ENCODE results near the gene MLEC. TPM values are rescaled to one million over a fixed set of nuclear protein-coding genes. Genes with fewer than 3 reads are reported as not detected.

MLEC gene
- total RNA-seq, 2 experiments from 2014 or later = 64.5 to 76.1 TPM

DNA sequence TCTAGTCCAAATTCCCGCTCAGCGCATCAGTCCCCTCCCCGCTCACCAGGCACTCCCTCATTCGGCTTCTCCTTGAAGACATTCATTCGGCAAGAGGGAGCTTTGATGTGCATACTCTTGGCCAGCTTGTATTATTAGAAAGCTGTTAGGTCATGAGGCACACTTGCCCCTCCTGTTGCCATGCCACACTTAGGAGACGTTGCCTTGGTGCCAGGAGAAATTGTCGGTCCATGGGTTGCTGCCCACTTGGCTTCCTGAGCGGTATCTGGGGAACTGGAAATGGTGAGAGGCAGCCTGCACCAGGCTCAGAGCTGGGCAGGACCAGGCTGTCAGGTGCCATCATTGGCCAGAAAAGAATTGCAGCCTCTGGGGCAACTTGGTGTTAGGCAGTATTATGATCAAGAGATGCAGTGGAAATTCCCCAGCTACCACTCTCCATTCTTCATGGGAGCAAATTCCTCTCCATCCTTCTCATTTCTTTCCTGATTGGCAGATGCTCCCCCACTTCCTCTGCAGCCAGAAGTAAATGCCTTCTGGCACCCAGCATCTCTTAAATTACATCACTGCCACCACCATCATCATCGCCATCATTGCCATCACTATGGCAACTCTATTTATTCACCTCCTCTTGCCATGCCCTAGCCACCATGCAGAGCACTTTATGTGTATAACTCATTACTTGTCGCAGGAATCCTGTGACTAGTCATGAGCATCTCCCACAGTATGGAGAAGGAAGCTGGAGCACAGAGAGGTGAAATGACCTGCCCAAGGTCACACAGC is 34.1 kb upstream of the MLEC start:
- H3K36me3 Mint-ChIP-seq = no peaks in the 10 kb centered on the region
- ATAC-seq (ENCODE audit: low read depth) (no peak), DNase-seq (no peak)
- H3K27me3 Mint-ChIP-seq = peaks cover 44% of the 10 kb centered on the region
- no peak overlapping the region for H3K4me3 Mint-ChIP-seq
- H3K9me3 Mint-ChIP-seq = no peaks in the 10 kb centered on the region
- POLR2A ChIA-PET = no interaction called here
- H3K4me1 Mint-ChIP-seq = peaks cover 13% of the 10 kb centered on the region
- no peak overlapping the region for H3K27ac Mint-ChIP-seq

DNA sequence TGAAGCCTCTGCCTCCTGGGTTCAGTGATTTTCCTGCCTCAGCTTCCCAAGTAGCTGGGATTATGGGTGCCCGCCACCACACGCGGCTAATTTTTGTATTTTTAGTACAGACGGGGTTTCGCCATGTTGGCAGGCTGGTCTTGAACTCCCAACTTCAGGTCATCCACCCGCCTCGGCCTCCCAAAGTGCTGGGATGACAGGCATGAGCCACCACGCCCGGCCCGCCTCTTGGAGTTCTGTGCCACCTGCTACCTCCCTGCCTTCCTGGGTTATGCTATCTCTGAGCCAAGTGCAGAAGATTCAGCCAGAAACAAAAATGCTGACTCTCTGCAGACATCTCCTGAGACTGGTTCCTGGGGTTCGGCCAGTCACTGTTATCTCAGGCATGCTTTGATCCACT is 33.3 kb upstream of the MLEC start:
- H3K9me3 Mint-ChIP-seq = no peaks in the 10 kb centered on the region
- H3K27ac Mint-ChIP-seq = no peak overlapping the region
- ATAC-seq (ENCODE audit: low read depth) (no peak), DNase-seq (no peak)
- no peaks in the 10 kb centered on the region for H3K36me3 Mint-ChIP-seq
- POLR2A ChIA-PET = no interaction called here
- H3K4me3 Mint-ChIP-seq = no peak overlapping the region
- H3K27me3 Mint-ChIP-seq = peaks cover 37% of the 10 kb centered on the region
- H3K4me1 Mint-ChIP-seq = peaks cover 13% of the 10 kb centered on the region

DNA sequence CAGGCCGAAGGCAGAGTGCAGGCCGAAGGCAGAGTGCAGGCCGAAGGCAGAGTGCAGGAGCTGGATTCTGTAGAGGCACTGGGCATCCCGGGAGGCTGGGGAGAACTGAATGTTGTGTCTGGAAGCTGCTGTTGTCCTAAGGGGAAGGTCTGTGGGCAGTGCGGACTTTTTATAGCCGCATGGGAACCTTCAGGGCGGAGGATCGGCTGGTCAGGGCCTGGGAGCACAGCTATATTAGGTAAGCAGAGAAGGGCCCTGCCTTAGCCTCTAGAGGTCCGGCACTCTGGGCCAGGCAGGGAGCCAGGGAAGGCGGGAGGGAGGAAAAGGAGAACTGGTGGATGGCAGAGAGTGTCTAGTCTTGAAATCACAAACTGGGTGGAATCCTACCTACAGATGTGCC is 32.3 kb upstream of the MLEC start:
- POLR2A ChIA-PET = no interaction called here
- no peak overlapping the region for H3K4me3 Mint-ChIP-seq
- no peak overlapping the region for H3K27ac Mint-ChIP-seq

DNA sequence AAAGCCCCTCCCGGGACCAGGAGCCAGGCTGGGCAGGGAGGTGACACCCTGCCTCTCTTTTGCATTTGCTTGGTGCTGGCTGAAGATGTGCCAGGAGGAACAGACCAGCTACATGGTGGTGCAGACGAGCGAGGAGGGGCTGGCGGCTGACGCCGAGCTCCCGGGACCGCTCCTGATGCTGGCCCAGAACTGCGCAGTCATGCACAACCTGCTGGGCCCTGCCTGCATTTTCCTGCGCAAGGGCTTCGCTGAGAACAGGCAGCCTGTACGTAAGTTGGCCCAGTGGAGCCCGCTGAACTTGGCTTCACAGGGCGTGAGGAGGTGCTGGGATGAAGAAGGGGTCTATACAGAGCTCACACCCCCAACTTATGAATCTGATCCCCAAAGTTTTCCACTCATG is 30.9 kb upstream of the MLEC start:
- Mint-ChIP-seq H3K27me3 (peaks cover 14% of the 10 kb centered on the region), H3K4me1 (no peaks in the 10 kb centered on the region), H3K27ac (no peak overlapping the region), H3K4me3 (no peak overlapping the region), H3K9me3 (no peaks in the 10 kb centered on the region), H3K36me3 (no peaks in the 10 kb centered on the region)
- ATAC-seq (ENCODE audit: low read depth) (no peak), DNase-seq (no peak)
- POLR2A ChIA-PET = no interaction called here

More for the DNA sequence above, 32.3 kb upstream of the MLEC start:
- Mint-ChIP-seq H3K4me1 (peaks cover 3% of the 10 kb centered on the region), H3K27me3 (peaks cover 27% of the 10 kb centered on the region), H3K36me3 (no peaks in the 10 kb centered on the region), H3K9me3 (no peaks in the 10 kb centered on the region)
- DNase-seq (no peak), ATAC-seq (ENCODE audit: low read depth) (no peak)

DNA sequence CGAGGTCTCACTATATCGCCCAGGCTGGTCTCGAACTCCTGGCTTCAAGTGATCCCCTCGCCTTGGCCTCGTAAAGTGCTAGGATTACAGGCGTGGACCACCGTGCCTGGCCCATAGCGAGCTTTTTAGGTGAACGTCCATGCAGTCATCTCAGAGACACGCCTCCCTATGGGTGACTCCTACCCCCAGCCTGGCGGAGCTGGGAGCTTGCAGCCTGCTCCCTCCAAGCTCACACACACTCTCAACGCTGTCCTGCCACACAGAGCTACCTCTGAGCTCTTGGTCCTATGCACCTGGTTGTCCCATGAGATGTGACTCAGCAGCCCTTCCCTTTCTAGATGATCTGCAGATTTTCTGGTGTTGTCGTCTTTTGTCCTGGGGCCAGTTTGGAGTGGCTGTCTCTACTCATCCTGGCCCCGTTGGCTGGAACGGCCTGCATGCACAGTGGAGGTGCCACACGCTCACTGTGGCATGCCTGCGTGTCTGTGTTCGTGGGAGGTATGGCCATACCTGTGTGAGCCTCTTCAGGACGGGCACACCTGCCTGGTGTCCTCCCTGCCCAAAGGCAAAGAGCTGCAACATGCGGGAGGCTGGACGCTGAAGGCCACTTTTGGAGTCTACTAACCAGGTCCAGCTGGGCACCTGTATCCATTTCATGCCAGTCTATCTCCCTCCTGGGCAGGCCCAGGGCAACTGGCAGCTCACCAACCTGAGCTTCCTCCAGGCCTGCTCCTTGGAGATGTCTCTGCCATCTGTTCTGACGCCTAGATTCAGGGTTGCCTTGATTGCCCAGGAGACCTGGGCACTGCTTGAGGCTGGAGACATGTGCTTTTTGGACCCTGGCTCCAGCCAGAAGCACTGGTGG is 28.4 kb upstream of the MLEC start:
- POLR2A ChIA-PET = interaction anchor here (0.6 kb wide), 1 partner anchor 14 kb away, joined by 3 read pairs; no protein-coding TSS in a partner anchor
- Mint-ChIP-seq H3K4me1 (no peaks in the 10 kb centered on the region), H3K4me3 (no peak overlapping the region), H3K9me3 (no peaks in the 10 kb centered on the region), H3K27me3 (peaks cover under 1% of the 10 kb centered on the region), H3K36me3 (no peaks in the 10 kb centered on the region), H3K27ac (no peak overlapping the region)
- ATAC-seq (ENCODE audit: low read depth) (no peak), DNase-seq (no peak)

DNA sequence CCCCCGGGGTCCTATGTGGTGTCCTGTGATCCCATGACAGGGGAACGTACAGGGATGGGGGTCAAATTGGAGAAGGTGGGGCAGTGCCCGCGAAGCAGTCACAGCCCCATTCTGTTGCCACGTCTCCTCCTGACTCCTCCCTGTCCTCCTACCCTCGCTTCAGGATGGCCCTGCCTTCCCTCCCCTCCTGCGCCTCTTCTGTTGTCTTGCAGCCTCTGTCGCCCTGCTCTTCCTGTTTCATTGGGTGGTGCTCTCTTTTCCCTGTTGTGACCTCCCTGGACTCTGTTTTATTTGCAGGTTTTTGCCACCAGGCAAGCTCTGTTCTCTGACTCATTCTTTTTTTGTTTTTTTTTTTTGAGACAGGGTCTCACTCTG is 27.8 kb upstream of the MLEC start:
- no peaks in the 10 kb centered on the region for H3K36me3 Mint-ChIP-seq
- no peak for ATAC-seq (ENCODE audit: low read depth)
- DNase-seq = no peak
- no peak overlapping the region for H3K4me3 Mint-ChIP-seq
- POLR2A ChIA-PET = interaction anchor here (0.6 kb wide), 1 partner anchor 15 kb away, joined by 3 read pairs; no protein-coding TSS in a partner anchor
- H3K4me1 Mint-ChIP-seq = no peaks in the 10 kb centered on the region
- no peaks in the 10 kb centered on the region for H3K9me3 Mint-ChIP-seq
- no peak overlapping the region for H3K27ac Mint-ChIP-seq
- no peaks in the 10 kb centered on the region for H3K27me3 Mint-ChIP-seq

DNA sequence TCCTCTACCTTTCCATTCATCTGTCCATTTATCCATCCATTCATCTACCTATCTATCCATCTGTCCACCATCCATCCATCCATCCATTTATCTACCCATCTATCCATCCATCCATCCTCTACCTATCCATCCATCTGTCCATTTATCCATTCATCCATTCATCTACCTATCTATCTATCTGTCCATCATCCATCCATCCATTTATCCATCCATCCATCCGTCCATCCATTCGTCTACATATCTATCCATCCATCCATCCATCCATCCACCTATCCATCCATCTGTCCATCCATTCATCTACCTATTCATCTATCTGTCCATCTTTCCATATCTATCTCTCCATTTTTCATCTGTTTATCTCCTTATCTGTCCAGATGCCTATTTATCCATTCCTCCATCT is 25.5 kb upstream of the MLEC start:
- POLR2A ChIA-PET = no interaction called here
- H3K4me3 Mint-ChIP-seq = no peak overlapping the region
- no peak overlapping the region for H3K27ac Mint-ChIP-seq

DNA sequence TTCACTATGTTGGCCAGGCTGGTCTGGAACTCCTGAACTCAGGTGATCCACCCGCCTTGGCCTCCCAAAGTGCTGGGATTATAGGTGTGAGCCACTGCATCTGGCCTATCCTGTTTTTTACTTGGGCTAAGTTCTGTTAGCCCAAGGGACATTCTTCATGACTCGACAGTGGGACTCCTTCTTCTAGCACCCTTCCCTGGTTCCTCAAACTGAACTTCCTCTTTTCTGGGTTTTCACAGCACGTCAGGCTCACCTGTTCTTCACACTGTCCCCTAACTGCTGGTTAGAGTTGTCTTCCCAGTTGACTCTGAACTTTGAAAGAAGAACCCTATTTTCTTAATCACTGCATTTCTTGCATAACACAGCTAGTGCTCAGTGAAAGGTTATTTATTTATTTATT is 24.1 kb upstream of the MLEC start:
- no peaks in the 10 kb centered on the region for H3K4me1 Mint-ChIP-seq
- H3K36me3 Mint-ChIP-seq = no peaks in the 10 kb centered on the region
- POLR2A ChIA-PET = no interaction called here
- H3K27me3 Mint-ChIP-seq = peaks cover 4% of the 10 kb centered on the region
- no peak overlapping the region for H3K4me3 Mint-ChIP-seq
- H3K9me3 Mint-ChIP-seq = no peaks in the 10 kb centered on the region
- H3K27ac Mint-ChIP-seq = no peak overlapping the region
- DNase-seq (no peak), ATAC-seq (ENCODE audit: low read depth) (no peak)

More for the DNA sequence above, 25.5 kb upstream of the MLEC start:
- Mint-ChIP-seq H3K27me3 (peaks cover 4% of the 10 kb centered on the region), H3K4me1 (no peaks in the 10 kb centered on the region), H3K36me3 (no peaks in the 10 kb centered on the region), H3K9me3 (no peaks in the 10 kb centered on the region)
- ATAC-seq (ENCODE audit: low read depth) (no peak), DNase-seq (no peak)

DNA sequence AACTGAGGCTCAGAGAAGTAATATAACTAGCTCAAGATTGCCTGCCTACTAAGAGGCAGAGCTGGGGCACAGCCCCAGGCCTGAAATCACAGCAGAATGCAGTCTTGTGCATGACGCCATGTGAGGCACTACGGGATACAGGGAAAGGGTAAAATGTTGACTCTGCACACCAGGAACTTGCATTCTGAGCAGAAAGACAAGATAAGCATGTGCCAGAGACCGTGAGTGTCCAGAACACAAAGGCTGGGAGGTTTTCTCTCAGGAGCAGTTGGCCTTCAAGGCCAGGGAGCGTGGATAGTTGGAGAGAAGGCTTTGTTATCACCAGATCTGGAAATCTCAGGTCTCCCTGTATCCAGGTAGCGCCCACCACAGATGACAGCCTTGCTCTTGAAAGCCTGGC is 23.2 kb upstream of the MLEC start:
- no peak for DNase-seq
- POLR2A ChIA-PET = interaction anchor here (0.6 kb wide), 1 partner anchor 357 kb away, joined by 3 read pairs; no protein-coding TSS in a partner anchor
- no peaks in the 10 kb centered on the region for H3K4me1 Mint-ChIP-seq

DNA sequence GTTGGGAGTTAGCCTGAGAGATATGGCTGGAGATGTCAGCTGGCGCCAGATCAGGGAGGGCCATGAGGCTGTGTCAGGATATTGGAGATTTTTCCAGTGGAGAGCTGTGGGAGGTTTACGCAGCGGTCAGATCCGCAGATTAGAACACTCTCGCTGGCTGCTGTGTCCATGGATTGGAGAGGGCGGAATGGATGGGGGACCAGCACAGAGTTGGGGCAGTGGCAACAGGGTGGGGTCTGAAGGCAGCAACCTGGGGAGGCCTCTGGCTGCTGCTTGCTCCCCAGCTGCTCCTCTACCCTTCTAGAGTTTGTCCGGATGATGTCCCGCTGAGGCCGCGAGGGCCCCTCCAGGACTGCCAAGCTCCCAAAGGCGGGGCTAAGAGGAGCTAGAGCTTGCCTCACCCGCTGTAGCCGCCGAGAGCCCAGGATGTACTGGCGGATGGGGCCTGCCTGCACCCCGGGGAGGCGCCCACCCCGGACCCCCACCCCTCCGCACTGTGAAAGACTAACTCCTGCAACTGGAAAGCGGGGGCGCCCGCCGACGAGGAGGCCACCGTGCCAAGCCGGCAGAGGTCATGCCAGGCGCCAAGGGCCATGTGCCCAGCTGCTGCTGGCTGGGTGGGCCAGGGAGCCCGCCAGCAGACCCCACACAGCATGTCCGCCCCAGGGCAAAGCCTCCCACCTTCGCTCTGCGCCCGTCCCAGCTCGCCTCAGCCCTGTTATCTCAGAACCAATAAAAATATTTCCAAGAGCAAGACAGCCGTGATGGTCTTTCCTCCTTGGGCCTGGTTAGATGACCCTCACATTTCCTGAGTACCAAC is 20.2 kb upstream of the MLEC start:
- ATAC-seq (ENCODE audit: low read depth) (no peak), DNase-seq (no peak)
- peaks cover 4% of the 10 kb centered on the region for H3K27me3 Mint-ChIP-seq
- no peak overlapping the region for H3K27ac Mint-ChIP-seq
- no peaks in the 10 kb centered on the region for H3K36me3 Mint-ChIP-seq
- no peaks in the 10 kb centered on the region for H3K4me1 Mint-ChIP-seq
- no peak overlapping the region for H3K4me3 Mint-ChIP-seq
- no peaks in the 10 kb centered on the region for H3K9me3 Mint-ChIP-seq
- POLR2A ChIA-PET = no interaction called here

More for the DNA sequence above, 23.2 kb upstream of the MLEC start:
- Mint-ChIP-seq H3K9me3 (no peaks in the 10 kb centered on the region), H3K27me3 (peaks cover 4% of the 10 kb centered on the region), H3K36me3 (no peaks in the 10 kb centered on the region), H3K4me3 (no peak overlapping the region), H3K27ac (no peak overlapping the region)
- ATAC-seq (ENCODE audit: low read depth) = no peak

DNA sequence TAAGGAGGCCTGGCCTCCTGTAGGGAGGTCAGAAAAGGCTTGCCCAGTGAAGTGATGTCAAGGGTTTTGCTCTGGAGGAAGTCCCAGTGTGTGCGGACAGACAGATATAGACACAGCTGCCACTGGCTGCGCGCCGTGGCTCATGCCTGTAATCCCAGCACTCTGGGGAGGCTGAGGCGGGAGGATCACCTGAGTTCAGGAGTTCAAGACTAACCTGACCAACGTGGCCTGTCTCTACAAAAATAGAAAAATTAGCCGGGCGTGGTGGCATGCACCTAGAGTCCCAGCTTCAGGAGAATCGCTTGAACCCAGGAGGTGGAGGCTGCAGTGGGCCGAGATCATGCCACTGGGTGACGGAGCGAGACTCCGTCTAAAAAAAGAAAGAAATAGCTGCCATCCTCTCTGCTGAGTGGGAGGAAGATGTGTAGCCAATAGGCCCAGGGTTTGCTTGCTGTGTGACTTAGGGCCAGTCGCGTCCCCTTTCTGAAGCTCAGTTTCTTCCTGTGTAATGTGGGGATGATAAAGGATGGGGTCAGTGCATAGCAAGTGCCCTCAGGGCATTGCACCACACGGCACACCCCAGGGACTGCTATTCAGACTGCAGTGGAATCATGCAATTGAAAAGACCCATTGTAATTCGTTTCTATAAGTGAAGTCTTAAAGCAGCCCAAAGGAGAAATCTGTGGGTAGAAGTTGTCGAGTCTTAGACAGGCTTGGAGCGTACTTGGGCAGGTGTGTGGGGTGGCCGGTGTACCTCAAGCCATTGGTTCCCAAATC is 18.7 kb upstream of the MLEC start:
- POLR2A ChIA-PET = no interaction called here
- Mint-ChIP-seq H3K4me1 (no peaks in the 10 kb centered on the region), H3K9me3 (no peaks in the 10 kb centered on the region), H3K4me3 (no peak overlapping the region), H3K36me3 (no peaks in the 10 kb centered on the region), H3K27me3 (peaks cover 4% of the 10 kb centered on the region), H3K27ac (no peak overlapping the region)
- DNase-seq = no peak
- no peak for ATAC-seq (ENCODE audit: low read depth)

DNA sequence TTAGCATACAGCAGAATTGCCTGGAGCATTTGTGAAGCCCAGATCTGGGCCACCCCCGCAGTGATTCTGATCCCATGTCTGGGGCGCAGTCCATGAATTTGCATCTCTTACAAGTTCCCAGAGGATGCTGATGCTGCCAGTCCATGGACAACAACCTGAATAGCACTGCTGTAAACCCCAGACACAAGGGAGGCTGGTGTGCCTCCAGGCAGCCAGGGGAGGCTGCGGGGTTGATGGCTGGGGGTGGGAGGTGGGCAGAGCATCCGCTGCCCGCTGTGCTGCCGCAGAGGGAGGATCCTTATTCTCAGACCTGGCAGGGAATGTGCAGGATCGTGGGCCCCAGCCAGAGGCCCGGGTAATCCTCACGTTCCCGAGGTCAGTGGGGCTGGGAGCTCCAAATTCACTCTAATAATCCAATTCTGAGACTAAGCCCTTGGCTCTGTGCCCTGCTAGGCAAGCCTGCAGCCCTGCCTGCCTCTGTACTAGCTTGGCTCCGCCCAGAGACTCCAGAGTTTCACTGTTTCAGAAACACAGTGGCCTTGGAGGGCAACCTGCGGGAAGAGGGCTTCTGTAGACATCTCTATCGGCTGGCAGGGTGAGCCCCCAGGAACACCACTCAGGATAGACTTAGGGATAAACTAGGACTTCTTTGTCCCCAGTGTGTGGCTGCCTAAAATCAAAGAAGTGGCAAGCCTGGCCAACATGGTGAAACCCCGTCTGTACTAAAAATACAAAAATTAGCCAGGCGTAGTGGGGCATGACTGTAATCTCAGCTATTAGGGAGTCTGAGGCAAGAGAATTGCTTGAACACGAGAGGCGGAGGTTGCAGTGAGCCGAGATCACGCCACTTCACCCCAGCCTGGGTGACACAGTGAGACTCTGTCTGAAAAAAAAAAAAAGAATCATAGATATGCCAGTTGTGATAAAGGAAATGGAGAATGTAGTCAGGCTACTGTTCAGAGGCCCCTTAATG is 17.8 kb upstream of the MLEC start:
- Mint-ChIP-seq H3K27me3 (peaks cover 4% of the 10 kb centered on the region), H3K27ac (no peak overlapping the region), H3K36me3 (no peaks in the 10 kb centered on the region), H3K4me3 (no peak overlapping the region), H3K4me1 (no peaks in the 10 kb centered on the region), H3K9me3 (no peaks in the 10 kb centered on the region)
- DNase-seq (no peak), ATAC-seq (ENCODE audit: low read depth) (no peak)
- POLR2A ChIA-PET = no interaction called here

Measured in activated naive CD8-positive, alpha-beta T cell treated with anti-CD3 and anti-CD28 coated beads, Interleukin-2, amount 10 ng/mL, durations not matched to agents 7 days and 5 days (primary cell).